Retina (tissue), 1 donor: ENCODE data around the gene SS18L1.

Source experiments
- DNase-seq: peaks from one replicate; pipeline ENCODE4 v3.0.0-alpha.2; 2016

SS18L1 gene

GRCh38 chr20:62175711-62176110, 32.1 kb downstream of the SS18L1 start:
- no peak for DNase-seq

GRCh38 chr20:62176866-62177265, 33.3 kb downstream of the SS18L1 start:
- no peak for DNase-seq

GRCh38 chr20:62177307-62177706, 33.7 kb downstream of the SS18L1 start:
- DNase-seq = no peak

- DNase-seq = no peak
These were observed 35.0 kb downstream of the SS18L1 start for GRCh38 chr20:62178316-62179161.

- no peak for DNase-seq
These were observed 35.6 kb downstream of the SS18L1 start for GRCh38 chr20:62179162-62179504.

GRCh38 chr20:62181808-62182207, 38.2 kb downstream of the SS18L1 start:
- no peak for DNase-seq

- peak; percentile 94 for DNase-seq
These were observed 39.2 kb downstream of the SS18L1 start, which contains the start of gene MTG2 for GRCh38 chr20:62182469-62183425. Gene MTG2, plus strand, starts transcription at chr20:62183028. Its CDS starts 10,393 bp downstream, at chr20:62193421.

GRCh38 chr20:62183426-62184142, 40.0 kb downstream of the SS18L1 start:
- no peak for DNase-seq

GRCh38 chr20:62186096-62186426, 42.5 kb downstream of the SS18L1 start:
- DNase-seq = no peak

- no peak for DNase-seq
These were observed 43.6 kb downstream of the SS18L1 start for GRCh38 chr20:62186887-62187866.

- DNase-seq = no peak
These were observed 47.3 kb downstream of the SS18L1 start for GRCh38 chr20:62190639-62191411.

- DNase-seq = no peak
These were observed 48.4 kb downstream of the SS18L1 start for GRCh38 chr20:62191781-62192559.

- no peak for DNase-seq
These were observed 49.1 kb downstream of the SS18L1 start for GRCh38 chr20:62192635-62193034.

GRCh38 chr20:62193079-62194025, 49.8 kb downstream of the SS18L1 start:
- DNase-seq = no peak

GRCh38 chr20:62195075-62195405, 51.5 kb downstream of the SS18L1 start:
- DNase-seq = no peak

GRCh38 chr20:62195736-62196135, 52.2 kb downstream of the SS18L1 start:
- no peak for DNase-seq

- DNase-seq = no peak
These were observed 52.7 kb downstream of the SS18L1 start for GRCh38 chr20:62196286-62196685.

GRCh38 chr20:62197311-62197710, 53.7 kb downstream of the SS18L1 start:
- DNase-seq = no peak

GRCh38 chr20:62197801-62198200, 54.2 kb downstream of the SS18L1 start:
- DNase-seq = no peak
